HepG2 (cell line): ENCODE measurements around the gene WNT5B. TPM values are rescaled to one million over a fixed set of nuclear protein-coding genes. Genes with fewer than 3 reads are reported as not detected.

Experiments
- GFI1 ChIP-seq: sonication (generic); formaldehyde crosslinking; IDR thresholded peaks from 2 replicates; pipeline ENCODE4 v1.5.0; 2020; ENCODE audit warnings: missing genetic modification reagents, mild to moderate bottlenecking, borderline replicate concordance
- HNF4A ChIP-seq: sonication (generic); formaldehyde crosslinking; IDR thresholded peaks from 2 replicates; pipeline ENCODE4 v1.4.0; 2020; ENCODE audit warnings: missing genetic modification reagents
- KDM5A ChIP-seq: fragments of 200-600 bp; sonication (generic); IDR thresholded peaks from 2 replicates; pipeline ENCODE4 v1.7.0; 2018; ENCODE audit warnings: antibody characterized with exemption, mild to moderate bottlenecking, low read length, borderline replicate concordance
- KDM5B ChIP-seq: sonication (generic); formaldehyde crosslinking; IDR thresholded peaks from 2 replicates; pipeline ENCODE4 v1.4.0; 2020; ENCODE audit warnings: missing genetic modification reagents, mild to moderate bottlenecking, borderline replicate concordance
- MAZ ChIP-seq, 2 experiments: sonication (generic) in 1 of 2; formaldehyde crosslinking in 1 of 2; IDR thresholded peaks; 2 replicates each; pipeline versions ENCODE4 v1.5.0 to v1.6.1; 2012 to 2020; ENCODE audit warnings: low read depth in 2 of 2, mild to moderate bottlenecking in 2 of 2, borderline replicate concordance in 1 of 2, improper control_type of control experiment in 1 of 2, low read length in 1 of 2, missing genetic modification reagents in 1 of 2, moderate library complexity in 1 of 2
- ONECUT2 ChIP-seq: sonication (generic); formaldehyde crosslinking; IDR thresholded peaks from 2 replicates; pipeline ENCODE4 v1.4.0; 2020; ENCODE audit warnings: missing genetic modification reagents
- POGZ ChIP-seq: sonication (generic); formaldehyde crosslinking; IDR thresholded peaks from 2 replicates; pipeline ENCODE4 v1.4.0; 2020; ENCODE audit warnings: mild to moderate bottlenecking, missing genetic modification reagents
- REL ChIP-seq: sonication (generic); formaldehyde crosslinking; conservative IDR thresholded peaks from 2 replicates; pipeline ENCODE4 v1.8.0; 2022; ENCODE audit warnings: mild to moderate bottlenecking, missing genetic modification reagents, moderate library complexity
- SPEN ChIP-seq: sonication (generic); formaldehyde crosslinking; IDR thresholded peaks from 2 replicates; pipeline ENCODE4 v1.5.1; 2020; ENCODE audit warnings: low read depth, mild to moderate bottlenecking, missing genetic modification reagents
- SSRP1 ChIP-seq: IDR thresholded peaks from 2 replicates; pipeline ENCODE4 v1.6.1; 2016; ENCODE audit warnings: control low read depth
- ZFP62 ChIP-seq: sonication (generic); formaldehyde crosslinking; IDR thresholded peaks from 2 replicates; pipeline ENCODE4 v1.4.0; 2020; ENCODE audit warnings: missing genetic modification reagents
- ZNF572 ChIP-seq: sonication (generic); formaldehyde crosslinking; IDR thresholded peaks from 2 replicates; pipeline ENCODE4 v1.5.1; 2020; ENCODE audit warnings: mild to moderate bottlenecking, missing genetic modification reagents
- ZNF720 ChIP-seq: sonication (generic); formaldehyde crosslinking; IDR thresholded peaks from 2 replicates; pipeline ENCODE4 v1.4.0; 2020; ENCODE audit warnings: missing genetic modification reagents
- ZNF879 ChIP-seq: sonication (generic); formaldehyde crosslinking; IDR thresholded peaks from 2 replicates; pipeline ENCODE4 v1.8.1; 2023; ENCODE audit warnings: missing genetic modification reagents
- polyA plus RNA-seq, 8 experiments: library from polyadenylated mRNA; depleted of rRNA in 3 of 8; stranded (reverse) in 7 of 8; unstranded in 1 of 8; fragments of >200 nt; fragmentation: Illumina TruSeq in 4 of 8; extraction: Trizol in 4 of 8; gene quantifications; 2 replicates each; pipeline versions ENCODE4 v1.2.1 to v1.2.3, GENCODE V29; 2011 to 2016; ENCODE audit warnings: low read depth in 4 of 8, missing spikeins in 1 of 8, mixed read lengths in 1 of 8; ENCODE audit not compliant: insufficient read depth in 1 of 8
- total RNA-seq, 5 experiments: library from RNA; depleted of rRNA; stranded (reverse); fragments of >200 nt; fragmentation: Illumina TruSeq; extraction: Trizol; gene quantifications; 2 replicates each; pipeline ENCODE4 v1.2.3, GENCODE V29; 2016; ENCODE audit warnings: low read depth in 1 of 5
- TF ChIP-seq, protein P1 (sequence below): sonication (generic); formaldehyde crosslinking; IDR thresholded peaks from 2 replicates; pipeline ENCODE4 v1.5.1; 2020; ENCODE audit warnings: mild to moderate bottlenecking, missing genetic modification reagents, borderline replicate concordance
- TF ChIP-seq, protein P2 (sequence below): sonication (generic); formaldehyde crosslinking; IDR thresholded peaks from 2 replicates; pipeline ENCODE4 v1.4.0; 2020; ENCODE audit warnings: missing genetic modification reagents
- TF ChIP-seq, protein P3 (sequence below): sonication (generic); formaldehyde crosslinking; IDR thresholded peaks from 2 replicates; pipeline ENCODE4 v1.4.0; 2020; ENCODE audit warnings: mild to moderate bottlenecking, missing genetic modification reagents
- TF ChIP-seq, protein P4 (sequence below): sonication (generic); formaldehyde crosslinking; IDR thresholded peaks from 2 replicates; pipeline ENCODE4 v1.8.1; 2023; ENCODE audit warnings: mild to moderate bottlenecking, moderate library complexity, missing genetic modification reagents

The WNT5B gene
- total and polyA plus RNA-seq, 2 of the 13 experiments (the other 11 are each of a cell fraction or from before 2014, with no cell fraction given) = 0.04 TPM; not detected in 1

DNA sequence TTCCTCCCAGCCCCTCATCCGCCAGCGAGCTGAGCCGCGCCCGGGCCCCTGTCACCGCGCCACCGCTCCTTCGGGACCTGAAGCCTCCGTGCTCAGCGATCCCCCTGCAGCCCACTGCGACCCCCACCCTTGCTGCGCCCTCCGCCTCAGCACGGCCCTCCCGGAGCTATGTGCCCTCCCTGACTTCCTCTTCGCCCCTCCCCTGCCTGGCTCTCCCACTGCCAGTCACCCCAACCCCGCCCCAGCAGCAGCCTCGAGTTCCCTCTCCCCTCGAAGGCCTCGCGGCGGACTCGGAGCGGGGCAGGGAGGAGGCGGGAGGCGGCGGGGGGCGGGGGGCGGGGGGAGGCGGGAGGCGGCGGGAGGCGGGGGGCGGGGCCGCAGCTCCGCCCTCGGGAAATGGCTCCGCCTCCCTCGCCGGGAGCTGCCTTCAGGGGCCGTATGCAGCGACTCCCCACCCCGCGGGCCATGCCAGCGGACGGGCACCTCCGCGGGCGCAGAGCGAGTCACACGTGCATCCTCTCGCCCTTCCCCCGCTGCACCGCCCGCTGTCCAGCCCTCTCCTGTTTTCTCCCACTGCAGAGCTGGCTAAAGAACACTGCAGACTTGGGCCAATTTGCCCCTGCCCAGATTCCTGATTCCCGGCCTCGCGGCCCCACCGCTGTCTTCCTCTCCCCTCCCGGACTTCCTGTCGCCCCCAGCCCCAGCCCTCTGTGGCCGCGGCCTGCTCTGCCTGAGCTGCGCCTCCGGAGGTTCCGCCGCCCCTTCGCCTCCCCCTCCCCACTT, 32.7 kb downstream of the WNT5B start (continued):
- TF ChIP-seq MAZ (IDR thresholded peaks at IDR 0.05; ENCODE audit: borderline replicate concordance, low read depth, low read length) (peak; percentile 60), MAZ (CRISPR knock-in tag; IDR thresholded peaks at IDR 0.05; ENCODE audit: low read depth) (peak; percentile 38; the same call in 1 of the 2 replicates), REL (no peak), ZNF572 (CRISPR knock-in tag) (no peak), ZFP62 (CRISPR knock-in tag) (no peak), ZNF879 (no peak), SPEN (peak; percentile 54; the same call in 1 of the 2 replicates), ZNF720 (no peak), SSRP1 (CRISPR knock-in tag) (no peak), KDM5A (no peak), HNF4A (no peak), ONECUT2 (CRISPR knock-in tag) (no peak), POGZ (CRISPR knock-in tag) (no peak), GFI1 (CRISPR knock-in tag) (no peak), KDM5B (CRISPR knock-in tag) (peak; percentile 77)
- TF ChIP-seq, protein P1, sequence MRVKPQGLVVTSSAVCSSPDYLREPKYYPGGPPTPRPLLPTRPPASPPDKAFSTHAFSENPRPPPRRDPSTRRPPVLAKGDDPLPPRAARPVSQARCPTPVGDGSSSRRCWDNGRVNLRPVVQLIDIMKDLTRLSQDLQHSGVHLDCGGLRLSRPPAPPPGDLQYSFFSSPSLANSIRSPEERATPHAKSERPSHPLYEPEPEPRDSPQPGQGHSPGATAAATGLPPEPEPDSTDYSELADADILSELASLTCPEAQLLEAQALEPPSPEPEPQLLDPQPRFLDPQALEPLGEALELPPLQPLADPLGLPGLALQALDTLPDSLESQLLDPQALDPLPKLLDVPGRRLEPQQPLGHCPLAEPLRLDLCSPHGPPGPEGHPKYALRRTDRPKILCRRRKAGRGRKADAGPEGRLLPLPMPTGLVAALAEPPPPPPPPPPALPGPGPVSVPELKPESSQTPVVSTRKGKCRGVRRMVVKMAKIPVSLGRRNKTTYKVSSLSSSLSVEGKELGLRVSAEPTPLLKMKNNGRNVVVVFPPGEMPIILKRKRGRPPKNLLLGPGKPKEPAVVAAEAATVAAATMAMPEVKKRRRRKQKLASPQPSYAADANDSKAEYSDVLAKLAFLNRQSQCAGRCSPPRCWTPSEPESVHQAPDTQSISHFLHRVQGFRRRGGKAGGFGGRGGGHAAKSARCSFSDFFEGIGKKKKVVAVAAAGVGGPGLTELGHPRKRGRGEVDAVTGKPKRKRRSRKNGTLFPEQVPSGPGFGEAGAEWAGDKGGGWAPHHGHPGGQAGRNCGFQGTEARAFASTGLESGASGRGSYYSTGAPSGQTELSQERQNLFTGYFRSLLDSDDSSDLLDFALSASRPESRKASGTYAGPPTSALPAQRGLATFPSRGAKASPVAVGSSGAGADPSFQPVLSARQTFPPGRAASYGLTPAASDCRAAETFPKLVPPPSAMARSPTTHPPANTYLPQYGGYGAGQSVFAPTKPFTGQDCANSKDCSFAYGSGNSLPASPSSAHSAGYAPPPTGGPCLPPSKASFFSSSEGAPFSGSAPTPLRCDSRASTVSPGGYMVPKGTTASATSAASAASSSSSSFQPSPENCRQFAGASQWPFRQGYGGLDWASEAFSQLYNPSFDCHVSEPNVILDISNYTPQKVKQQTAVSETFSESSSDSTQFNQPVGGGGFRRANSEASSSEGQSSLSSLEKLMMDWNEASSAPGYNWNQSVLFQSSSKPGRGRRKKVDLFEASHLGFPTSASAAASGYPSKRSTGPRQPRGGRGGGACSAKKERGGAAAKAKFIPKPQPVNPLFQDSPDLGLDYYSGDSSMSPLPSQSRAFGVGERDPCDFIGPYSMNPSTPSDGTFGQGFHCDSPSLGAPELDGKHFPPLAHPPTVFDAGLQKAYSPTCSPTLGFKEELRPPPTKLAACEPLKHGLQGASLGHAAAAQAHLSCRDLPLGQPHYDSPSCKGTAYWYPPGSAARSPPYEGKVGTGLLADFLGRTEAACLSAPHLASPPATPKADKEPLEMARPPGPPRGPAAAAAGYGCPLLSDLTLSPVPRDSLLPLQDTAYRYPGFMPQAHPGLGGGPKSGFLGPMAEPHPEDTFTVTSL = 0 out of 2 replicates have a peak, but pooled peaks have one; percentile 21
- TF ChIP-seq, protein P2, sequence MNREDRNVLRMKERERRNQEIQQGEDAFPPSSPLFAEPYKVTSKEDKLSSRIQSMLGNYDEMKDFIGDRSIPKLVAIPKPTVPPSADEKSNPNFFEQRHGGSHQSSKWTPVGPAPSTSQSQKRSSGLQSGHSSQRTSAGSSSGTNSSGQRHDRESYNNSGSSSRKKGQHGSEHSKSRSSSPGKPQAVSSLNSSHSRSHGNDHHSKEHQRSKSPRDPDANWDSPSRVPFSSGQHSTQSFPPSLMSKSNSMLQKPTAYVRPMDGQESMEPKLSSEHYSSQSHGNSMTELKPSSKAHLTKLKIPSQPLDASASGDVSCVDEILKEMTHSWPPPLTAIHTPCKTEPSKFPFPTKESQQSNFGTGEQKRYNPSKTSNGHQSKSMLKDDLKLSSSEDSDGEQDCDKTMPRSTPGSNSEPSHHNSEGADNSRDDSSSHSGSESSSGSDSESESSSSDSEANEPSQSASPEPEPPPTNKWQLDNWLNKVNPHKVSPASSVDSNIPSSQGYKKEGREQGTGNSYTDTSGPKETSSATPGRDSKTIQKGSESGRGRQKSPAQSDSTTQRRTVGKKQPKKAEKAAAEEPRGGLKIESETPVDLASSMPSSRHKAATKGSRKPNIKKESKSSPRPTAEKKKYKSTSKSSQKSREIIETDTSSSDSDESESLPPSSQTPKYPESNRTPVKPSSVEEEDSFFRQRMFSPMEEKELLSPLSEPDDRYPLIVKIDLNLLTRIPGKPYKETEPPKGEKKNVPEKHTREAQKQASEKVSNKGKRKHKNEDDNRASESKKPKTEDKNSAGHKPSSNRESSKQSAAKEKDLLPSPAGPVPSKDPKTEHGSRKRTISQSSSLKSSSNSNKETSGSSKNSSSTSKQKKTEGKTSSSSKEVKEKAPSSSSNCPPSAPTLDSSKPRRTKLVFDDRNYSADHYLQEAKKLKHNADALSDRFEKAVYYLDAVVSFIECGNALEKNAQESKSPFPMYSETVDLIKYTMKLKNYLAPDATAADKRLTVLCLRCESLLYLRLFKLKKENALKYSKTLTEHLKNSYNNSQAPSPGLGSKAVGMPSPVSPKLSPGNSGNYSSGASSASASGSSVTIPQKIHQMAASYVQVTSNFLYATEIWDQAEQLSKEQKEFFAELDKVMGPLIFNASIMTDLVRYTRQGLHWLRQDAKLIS (CRISPR knock-in tag) = no peak
- TF ChIP-seq, protein P3, sequence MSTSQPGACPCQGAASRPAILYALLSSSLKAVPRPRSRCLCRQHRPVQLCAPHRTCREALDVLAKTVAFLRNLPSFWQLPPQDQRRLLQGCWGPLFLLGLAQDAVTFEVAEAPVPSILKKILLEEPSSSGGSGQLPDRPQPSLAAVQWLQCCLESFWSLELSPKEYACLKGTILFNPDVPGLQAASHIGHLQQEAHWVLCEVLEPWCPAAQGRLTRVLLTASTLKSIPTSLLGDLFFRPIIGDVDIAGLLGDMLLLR (CRISPR knock-in tag) = no peak
- TF ChIP-seq, protein P4, sequence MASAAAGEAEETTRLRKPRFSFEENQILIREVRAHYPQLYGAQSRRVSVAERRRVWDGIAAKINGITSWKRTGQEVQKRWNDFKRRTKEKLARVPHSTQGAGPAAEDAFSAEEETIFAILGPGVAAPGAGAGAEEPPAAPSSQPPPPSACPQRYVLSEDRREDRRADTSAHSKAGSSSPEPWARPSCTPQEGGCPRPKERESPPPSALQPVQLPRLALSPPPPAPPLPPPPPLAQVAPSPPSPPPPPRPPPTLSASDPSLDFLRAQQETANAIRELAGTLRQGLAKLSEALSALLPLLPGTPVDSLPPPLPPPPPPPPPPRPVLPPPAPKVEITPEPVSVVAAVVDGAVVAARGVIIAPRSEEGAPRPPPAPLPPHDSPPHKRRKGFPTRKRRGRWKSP (CRISPR knock-in tag) = no peak
